CD4-positive, alpha-beta T cell treated with Interferon gamma for 1 hour (primary cell): ENCODE data around the gene PROM2.

ENCODE experiments used
- DNase-seq: peaks from one replicate; pipeline ENCODE4 v3.0.0-alpha.2; 2020

Gene PROM2

GRCh38 chr2:95308426-95308990, 34.3 kb downstream of the PROM2 start:
- no peak for DNase-seq

GRCh38 chr2:95309599-95309998, 35.4 kb downstream of the PROM2 start:
- no peak for DNase-seq

DNA sequence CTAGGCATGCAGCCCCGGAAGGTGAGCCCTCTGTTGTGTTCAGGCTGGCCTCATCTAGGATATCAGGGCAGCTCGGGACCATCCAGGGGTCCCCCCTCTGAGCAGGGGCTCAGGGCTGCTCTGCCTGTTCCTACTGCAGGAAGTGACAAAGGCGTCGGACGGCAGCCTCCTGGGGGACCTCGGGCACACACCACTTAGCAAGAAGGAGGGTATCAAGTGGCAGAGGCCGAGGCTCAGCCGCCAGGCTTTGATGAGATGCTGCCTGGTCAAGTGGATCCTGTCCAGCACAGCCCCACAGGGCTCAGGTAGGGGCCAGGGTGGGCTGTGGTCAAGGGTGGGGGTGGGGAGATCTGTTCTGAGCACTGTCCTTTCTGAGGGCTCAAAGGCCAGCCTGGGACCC, 36.0 kb downstream of the PROM2 start:
- DNase-seq = no peak

DNA sequence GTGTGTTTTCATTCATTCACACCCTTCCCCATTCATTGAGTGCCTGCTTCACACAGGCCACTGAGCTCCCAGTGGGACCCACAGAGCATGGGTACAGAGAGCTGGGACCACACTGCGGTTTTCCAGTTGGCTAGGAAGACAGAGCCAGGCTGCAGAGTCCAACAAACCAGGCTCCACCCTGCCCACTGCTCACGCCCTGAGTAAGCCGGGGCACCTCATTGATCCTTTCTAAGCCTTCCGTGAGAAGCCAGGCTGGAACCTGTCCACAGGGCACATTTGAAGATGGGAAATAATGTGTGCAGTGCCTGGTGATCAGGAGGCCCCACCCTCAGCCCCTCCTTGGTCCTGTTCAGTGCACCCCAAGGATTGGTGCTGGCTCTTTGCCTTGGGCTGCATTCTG, 36.4 kb downstream of the PROM2 start:
- no peak for DNase-seq

DNA sequence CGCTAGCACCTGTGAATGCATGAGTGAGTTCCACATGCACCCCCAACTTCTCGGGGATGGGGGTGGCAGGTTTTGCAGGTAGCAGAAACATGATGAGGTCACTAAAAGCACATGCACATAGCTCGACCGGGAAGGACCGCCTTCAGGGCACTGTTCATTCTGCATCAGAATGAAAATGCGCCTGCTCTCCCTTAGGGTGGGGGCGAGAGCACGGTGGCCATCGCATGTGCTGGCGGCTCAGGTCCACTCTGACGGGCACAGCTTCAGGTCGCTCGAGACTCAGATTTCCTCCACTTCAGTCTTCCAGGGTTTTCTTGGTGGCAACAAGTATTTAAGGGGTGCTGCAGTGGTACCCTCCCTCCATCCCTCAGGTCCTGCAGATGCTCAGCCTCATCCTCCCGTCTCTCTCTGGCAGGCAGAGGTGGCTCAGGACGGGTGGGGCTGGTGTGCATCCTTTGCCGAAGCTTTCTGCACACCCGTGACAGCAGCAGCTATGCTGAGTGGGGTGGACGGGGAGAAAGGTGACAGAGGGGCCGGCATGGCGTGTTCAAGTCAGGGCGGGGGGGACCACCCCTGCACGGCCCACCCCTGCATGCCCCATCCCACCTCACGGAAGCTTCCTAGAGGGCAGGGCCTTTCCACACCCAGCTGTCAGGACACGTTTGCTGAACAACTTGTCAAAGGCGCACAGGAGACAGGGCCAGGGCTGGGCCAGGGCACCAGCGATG, 37.7 kb downstream of the PROM2 start:
- no peak for DNase-seq

GRCh38 chr2:95312543-95313201, 38.4 kb downstream of the PROM2 start:
- no peak for DNase-seq

DNA sequence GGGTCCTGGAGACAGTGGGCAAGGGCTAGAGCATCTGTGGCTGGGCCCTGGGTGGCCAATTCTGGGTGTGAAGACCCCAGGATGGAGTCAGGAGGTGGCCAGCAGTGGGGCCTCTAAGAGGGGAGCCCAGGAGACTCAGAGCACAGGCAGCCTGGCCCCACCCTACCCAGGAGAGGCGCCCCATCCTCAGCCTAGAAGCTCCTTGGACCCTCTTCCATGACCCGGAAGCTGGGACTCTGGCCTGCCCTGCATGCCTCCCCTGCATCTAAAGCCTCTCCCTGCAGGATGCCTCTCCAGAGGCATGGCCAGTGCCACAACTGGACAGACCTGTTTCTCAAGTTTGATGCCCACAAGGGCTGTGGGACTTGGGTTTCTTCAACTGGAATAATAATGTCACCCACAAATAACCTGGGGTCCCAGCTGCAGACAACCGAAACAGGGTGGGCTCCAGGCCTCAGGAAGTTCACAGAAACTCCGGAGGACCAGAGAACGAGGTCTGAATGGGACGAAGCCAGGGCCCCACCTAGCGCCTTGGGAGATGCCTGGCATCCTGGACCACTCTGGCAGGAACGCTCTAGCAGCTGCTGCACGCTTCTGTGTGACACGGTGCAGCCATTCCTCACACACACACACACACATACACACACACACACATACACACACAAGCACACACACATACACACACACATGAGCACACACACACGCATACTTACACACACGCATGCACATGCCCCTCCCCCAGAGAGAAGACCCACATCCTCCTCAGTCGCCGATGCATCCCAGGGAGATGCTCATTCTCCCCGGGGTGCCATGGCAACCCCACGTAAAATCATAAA, 39.3 kb downstream of the PROM2 start:
- DNase-seq = no peak

GRCh38 chr2:95314598-95314963, 40.3 kb downstream of the PROM2 start:
- DNase-seq = no peak

- no peak for DNase-seq
These were observed 40.8 kb downstream of the PROM2 start for GRCh38 chr2:95314964-95315611.

DNA sequence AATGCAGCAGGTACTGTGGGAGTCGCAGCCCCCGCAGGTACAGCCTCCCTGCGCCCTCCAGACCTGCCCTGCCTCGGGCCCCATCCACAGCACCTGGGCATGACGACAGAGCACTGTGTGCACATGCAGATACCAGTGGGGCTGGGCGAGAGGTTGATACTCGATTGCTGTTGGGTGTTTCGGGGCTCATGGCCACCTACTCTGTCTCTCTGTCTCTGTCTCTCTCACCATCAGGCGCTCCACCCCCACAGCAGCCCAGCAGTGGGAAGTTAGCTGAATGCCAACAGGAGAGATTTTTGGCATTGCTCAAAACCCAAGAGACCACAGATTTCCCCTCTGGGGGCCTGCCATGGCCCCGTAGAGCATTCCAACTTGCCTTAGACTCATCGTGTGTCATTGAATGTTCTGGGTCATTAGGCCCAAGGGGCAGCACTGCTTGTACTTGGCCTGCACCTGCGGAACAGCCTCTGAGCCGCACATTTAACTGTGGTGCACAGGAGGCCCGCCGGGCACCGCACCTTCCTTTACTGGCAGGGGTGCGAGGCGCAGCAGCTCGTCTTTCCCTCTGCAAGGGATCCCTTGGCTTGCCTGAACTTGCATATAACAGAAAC, 41.7 kb downstream of the PROM2 start:
- no peak for DNase-seq

DNA sequence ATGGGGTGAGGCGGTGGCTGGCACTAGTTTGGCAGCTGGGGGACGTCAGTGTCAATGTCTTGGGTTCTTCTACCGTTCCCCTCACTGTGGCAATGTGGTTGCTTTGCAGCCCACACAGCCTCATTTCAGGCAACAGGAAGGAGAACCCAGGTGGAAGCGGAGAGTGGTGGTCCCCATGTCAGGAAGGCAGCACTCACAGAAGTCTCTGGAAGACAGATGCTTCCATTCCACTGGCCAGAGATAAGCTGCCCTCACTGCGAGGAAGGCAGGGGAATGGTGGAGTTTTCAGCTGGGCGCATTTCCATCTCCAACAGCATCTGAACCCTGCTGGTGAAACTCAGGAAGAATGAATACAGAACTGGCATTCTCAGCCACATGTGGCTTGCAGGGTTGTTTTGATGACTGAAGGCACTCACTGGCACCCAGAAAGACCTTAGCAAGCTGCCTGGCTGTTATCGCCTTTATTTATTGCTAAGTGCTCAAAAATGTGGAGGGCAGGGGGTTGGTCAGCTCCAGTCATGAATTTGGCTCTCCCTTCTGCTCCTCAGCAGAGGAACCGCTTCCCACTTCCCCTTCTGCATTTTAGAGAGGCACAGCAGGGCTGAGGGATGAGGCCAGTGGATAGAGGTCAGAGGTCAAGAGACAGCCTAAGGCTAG, 42.3 kb downstream of the PROM2 start:
- DNase-seq = no peak

DNA sequence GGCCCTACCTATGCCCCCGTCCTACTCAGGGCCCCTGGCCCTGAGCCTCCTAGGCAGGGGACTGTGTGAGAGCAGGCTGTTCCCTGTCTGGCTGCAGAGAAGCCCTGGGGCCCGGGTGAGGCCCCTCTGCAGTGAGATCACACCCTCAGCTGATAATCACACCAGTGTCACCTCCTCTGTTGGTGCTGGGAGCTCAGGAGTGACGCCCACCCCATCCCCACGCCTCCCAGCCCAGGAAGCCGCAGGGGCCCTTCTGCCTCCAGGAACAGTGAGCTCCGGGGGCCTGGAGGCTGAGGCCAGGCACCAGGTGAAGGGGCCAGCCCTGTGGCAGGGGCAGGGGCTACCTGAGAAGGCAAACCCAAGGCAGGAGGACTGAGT, 42.9 kb downstream of the PROM2 start:
- DNase-seq = no peak

DNA sequence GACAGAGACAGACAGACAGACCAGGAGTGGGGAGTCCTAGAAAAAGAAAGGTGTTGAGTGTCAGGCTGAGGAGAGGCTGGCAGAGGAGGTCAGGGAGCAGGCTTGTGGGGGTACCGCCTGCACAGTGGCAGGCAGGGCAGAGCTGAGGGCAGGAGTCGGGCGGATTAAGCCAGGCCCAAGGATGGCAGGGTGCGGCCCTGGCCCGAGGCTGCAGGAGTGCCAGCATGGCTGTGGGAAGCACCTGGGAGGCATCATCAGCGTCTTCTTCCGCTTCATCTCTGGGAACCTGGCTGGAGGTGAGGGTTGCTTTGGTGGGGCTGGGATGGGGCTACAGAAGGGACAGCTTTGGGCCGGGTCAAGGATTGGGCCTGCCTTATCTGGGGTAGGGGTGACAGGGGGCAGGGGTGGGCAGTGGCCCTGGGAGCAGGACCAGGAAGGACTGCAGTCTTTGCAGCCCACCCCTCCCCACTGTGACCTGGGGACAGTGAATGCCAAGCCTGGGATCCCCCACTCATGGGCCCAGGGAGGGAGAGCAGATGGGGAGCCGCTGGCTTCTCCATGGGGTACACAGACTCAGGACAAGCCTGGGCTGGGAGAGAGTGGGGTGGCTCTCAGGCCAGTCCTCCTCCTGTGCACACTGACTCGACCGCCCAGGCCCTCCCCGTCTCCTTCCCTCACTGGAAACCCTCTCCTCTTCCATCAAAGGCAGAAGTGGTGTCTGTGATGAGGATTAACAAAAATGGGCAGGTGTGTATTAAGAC, 43.6 kb downstream of the PROM2 start:
- no peak for DNase-seq

DNA sequence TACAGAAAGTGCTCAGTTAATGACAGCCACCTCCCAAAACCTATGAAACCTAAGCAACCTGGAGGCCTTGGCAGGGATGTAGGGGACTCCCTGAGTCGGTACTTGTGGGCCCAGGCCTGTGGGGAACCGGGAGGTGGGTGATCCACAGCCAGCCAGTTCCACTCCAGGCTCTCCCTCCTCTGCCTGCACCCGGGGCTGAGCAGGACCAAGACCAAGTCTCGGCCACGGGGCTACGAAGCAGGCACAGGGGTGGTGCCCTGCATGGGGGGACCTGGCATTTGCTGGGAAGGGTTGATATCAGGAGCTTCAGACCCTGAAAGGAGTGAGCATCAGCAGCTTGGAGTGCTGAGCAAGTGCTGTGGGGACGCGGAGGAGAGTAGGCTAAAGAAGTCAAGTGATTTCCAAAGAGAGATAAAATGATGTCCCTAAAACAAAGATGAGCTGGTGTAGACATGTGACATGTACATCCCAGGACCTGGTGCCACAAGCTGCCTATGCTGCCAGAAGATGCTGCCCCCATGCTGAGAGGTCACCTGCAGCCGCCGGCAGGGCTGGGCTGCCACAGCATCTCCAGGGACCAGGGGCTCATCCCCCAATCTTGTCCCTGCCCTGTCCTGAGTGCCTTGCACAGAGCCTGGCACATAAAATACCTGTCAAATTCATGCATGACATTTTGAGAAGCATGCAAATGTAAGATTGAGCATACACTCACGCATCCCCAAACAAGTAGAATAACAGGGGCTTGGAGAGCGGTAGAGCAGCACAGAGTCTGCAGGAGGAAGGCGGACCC, 44.4 kb downstream of the PROM2 start:
- no peak for DNase-seq

GRCh38 chr2:95319481-95320343, 45.5 kb downstream of the PROM2 start:
- no peak for DNase-seq

DNA sequence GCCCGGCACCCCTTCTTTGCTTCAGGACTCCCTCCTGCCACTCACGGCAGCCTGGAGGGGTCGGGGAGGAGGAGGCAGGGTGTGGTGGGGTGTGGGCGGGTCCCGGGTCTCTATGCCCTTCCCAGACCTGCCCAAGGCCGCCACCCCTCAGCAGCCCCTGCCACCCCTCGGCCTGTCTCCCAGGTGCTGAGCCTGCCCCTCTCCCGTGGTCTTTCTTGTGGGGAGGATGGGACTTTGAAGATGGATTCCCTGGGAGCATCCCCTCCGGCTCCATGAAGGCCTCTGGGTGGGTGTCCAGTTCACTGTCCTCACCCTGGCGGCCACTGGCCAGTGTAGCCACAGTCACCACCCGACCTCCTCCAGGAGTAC, 46.1 kb downstream of the PROM2 start:
- DNase-seq = no peak

GRCh38 chr2:95320986-95321767, 46.9 kb downstream of the PROM2 start:
- DNase-seq = no peak

DNA sequence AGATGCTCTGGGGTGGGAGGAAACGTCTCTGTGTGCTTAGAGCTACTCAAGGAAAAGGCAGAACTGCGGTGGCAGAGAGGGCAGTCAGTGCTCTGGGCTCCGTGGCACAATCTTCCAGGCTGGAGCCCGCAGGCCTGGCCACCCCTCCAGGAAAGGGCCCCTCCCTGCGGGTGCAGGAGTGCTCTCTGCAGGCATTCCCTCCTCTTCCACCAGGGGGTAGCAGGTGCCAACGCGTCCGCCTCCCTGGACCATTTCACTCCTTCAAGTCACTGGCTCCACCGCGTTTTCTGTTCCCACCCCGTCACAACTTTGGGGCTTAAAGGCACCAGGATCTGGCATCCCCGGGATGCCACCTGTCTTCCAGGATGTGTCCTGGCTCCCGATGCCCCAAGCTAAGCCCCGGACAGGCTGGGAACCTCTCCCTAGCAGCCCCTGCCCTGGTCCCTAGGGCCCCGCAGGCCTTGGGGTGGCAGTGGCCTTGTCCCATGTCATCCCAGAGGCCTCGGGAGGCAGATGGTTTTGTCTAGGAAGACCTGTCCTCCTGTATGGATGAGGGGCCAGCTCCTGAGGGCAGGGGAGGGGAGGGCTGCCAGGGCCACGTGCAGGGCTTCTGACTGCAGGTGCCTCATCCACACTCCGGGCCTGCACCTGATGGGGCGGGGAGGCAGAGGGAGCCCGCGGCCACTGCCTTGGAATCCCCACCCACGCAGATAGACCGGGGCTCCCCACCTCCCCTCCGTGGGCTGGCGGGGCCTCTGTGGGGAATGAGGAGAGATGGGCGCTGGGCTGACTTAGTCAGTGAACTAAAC, 49.3 kb downstream of the PROM2 start:
- DNase-seq = no peak
